Brain microvascular endothelial cell (primary cell): ENCODE results near the gene TMEM120B.

Source experiments
- DNase-seq: peaks from one replicate; pipeline ENCODE4 v3.0.0-alpha.2; 2020
- H3K27ac ChIP-seq: fragments of 250-450 bp; sonication (Bioruptor Pico); 2 replicates; pipeline ENCODE4 v1.5.1; 2020; ENCODE audit warnings: mild to moderate bottlenecking, moderate library complexity
- H3K27me3 ChIP-seq: fragments of 250-450 bp; sonication (Bioruptor Pico); replicated peaks from 2 replicates; pipeline ENCODE4 v1.5.1; 2020; ENCODE audit warnings: mild to moderate bottlenecking
- H3K36me3 ChIP-seq: fragments of 250-450 bp; sonication (Bioruptor Pico); replicated peaks from 2 replicates; pipeline ENCODE4 v1.5.1; 2020; ENCODE audit warnings: mild to moderate bottlenecking
- H3K4me3 ChIP-seq: 2 replicates; pipeline ENCODE4 v1.5.1; 2011; ENCODE audit warnings: low read depth, mild to moderate bottlenecking, control low read depth, low read length, moderate library complexity
- in situ Hi-C: cut with HindIII; loops from 2 replicates; pipeline ENCODE4 v1.10.0; 2017; ENCODE audit warnings: low sequenced_read_pairs, low pct_ligation_motif_present
- TF ChIP-seq, protein P1 (sequence below): IDR thresholded peaks from 2 replicates; pipeline ENCODE4 v1.5.1; 2011; ENCODE audit warnings: low read depth, mild to moderate bottlenecking, moderate library complexity, low read length, control low read depth, inconsistent platforms; ENCODE audit errors: missing control alignments

TMEM120B gene

DNA sequence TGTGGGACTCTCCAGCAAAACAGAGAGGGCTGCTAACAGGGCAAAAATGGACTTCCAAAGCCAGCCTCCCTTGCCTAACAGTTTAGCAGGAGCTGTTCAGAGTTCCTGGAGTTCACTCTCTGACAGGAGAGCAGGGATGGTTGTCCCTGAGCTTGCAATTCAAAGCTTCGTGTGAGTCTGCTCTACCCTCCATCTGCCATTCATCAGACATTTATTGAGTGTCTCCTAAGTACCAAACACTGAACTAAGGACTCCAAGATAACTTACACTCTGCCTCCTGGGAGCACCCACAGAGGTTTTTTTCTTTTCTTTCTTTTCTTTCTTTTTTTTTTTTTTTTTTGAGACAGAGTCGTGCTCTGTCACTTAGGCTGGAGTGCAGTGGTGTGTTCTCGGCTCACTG, 52.3 kb downstream of the TMEM120B start:
- Histone ChIP-seq H3K27ac (no peak overlapping the region), H3K27me3 (no peaks in the 10 kb centered on the region), H3K36me3 (no peaks in the 10 kb centered on the region), H3K4me3 (no peak overlapping the region)
- TF ChIP-seq, protein P1, sequence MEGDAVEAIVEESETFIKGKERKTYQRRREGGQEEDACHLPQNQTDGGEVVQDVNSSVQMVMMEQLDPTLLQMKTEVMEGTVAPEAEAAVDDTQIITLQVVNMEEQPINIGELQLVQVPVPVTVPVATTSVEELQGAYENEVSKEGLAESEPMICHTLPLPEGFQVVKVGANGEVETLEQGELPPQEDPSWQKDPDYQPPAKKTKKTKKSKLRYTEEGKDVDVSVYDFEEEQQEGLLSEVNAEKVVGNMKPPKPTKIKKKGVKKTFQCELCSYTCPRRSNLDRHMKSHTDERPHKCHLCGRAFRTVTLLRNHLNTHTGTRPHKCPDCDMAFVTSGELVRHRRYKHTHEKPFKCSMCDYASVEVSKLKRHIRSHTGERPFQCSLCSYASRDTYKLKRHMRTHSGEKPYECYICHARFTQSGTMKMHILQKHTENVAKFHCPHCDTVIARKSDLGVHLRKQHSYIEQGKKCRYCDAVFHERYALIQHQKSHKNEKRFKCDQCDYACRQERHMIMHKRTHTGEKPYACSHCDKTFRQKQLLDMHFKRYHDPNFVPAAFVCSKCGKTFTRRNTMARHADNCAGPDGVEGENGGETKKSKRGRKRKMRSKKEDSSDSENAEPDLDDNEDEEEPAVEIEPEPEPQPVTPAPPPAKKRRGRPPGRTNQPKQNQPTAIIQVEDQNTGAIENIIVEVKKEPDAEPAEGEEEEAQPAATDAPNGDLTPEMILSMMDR: no peak
- no peak for DNase-seq
- in situ Hi-C loops: no loop called here

GRCh38 chr12:121765573-121765972, 53.0 kb downstream of the TMEM120B start:
- no peak overlapping the region for H3K27ac ChIP-seq
- no peaks in the 10 kb centered on the region for H3K27me3 ChIP-seq
- in situ Hi-C loops: no loop called here
- no peak overlapping the region for H3K4me3 ChIP-seq
- TF ChIP-seq, protein P1: no peak
- peak; percentile 58 for DNase-seq
- no peaks in the 10 kb centered on the region for H3K36me3 ChIP-seq

GRCh38 chr12:121766290-121767039, 53.9 kb downstream of the TMEM120B start:
- in situ Hi-C loops: no loop called here
- Histone ChIP-seq H3K4me3 (no peak overlapping the region), H3K36me3 (no peaks in the 10 kb centered on the region), H3K27me3 (no peaks in the 10 kb centered on the region), H3K27ac (no peak overlapping the region)
- TF ChIP-seq, protein P1: no peak
- no peak for DNase-seq

DNA sequence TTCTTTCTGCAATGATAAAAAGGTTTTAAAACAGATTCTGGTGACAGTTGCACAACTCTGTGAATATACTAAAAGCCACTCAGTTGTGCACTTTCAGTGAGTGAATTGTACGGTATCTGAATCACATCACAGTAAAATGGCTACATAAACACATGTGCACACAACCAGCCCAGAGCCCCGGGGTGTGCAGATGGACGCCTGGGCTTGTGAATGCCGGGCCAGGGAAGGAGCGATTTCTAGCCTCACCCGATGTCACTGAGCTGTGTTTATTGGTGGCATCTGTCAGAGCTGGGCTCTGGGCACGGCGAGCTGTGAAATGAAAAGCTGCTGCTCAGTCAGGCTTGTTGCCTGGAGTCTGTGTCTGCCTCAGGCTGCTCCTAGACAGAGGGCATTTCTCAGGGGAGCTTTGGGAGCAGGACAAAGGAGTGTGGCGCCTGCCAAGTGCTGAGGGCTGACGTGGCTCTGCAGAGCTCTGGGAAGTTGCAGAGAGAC, 55.0 kb downstream of the TMEM120B start:
- in situ Hi-C loops: no loop called here
- no peaks in the 10 kb centered on the region for H3K36me3 ChIP-seq
- H3K27me3 ChIP-seq: no peaks in the 10 kb centered on the region
- TF ChIP-seq, protein P1: no peak
- peak; percentile 50 for DNase-seq
- H3K27ac ChIP-seq: peak overlapping the region; percentile 6
- H3K4me3 ChIP-seq: no peak overlapping the region

DNA sequence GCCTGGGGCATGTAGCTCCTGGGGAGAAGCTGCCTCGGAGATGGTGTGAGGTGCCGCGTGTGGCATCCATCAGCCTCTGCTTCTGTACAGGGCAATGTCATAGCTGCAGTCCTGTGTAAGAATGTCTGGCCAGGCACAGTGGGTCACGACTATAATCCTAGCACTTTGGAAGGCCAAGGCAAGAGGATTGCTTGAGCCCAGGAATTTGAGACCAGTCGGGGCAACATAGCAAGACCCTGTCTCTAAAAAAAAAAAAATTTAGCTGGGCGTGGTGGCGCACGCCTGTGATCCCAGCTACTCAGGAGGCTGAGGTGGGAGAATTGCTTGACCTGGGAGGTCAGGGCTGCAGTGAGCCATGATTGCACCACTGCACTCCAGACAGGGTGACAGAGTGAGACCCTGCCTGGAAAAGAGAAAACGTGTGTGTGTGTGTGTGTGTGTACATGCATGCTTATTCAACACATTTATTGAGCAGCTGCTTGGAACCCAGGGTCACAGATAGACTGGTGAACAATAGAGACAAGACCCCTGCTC, 56.8 kb downstream of the TMEM120B start:
- H3K36me3 ChIP-seq: no peaks in the 10 kb centered on the region
- no peak overlapping the region for H3K4me3 ChIP-seq
- no peak for DNase-seq
- no peak overlapping the region for H3K27ac ChIP-seq
- TF ChIP-seq, protein P1: no peak
- in situ Hi-C loops: no loop called here
- H3K27me3 ChIP-seq: no peaks in the 10 kb centered on the region
